Mucosa of descending colon (tissue), 3 donors: Measurements from ENCODE around the gene RHBDD1. TPM values are rescaled to one million over a fixed set of nuclear protein-coding genes. Genes with fewer than 3 reads are reported as not detected.
"Not testable (repeated sequence)": the region's sequence is repeated elsewhere in the genome, so short reads cannot be mapped to it uniquely, and the experiment has no call there.

Experiments
- ATAC-seq: fragments of 200-7000 bp; cut with Tn5 transposase; one replicate; pipeline ENCODE4 v1.9.1; 2020; ENCODE audit warnings: mild to moderate bottlenecking, moderate library complexity
- DNase-seq, 3 donors: peaks; one replicate each; pipeline ENCODE4 v3.0.0-alpha.2; 2020
- H3K36me3 ChIP-seq: fragments of 200-600 bp; one replicate; pipeline ENCODE4 v1.8.0; 2021; ENCODE audit warnings: low read depth, mild to moderate bottlenecking
- H3K4me1 ChIP-seq: fragments of 200-600 bp; one replicate; pipeline ENCODE4 v1.8.0; 2021; ENCODE audit warnings: low read depth, mild to moderate bottlenecking
- H3K4me3 ChIP-seq: fragments of 200-600 bp; one replicate; pipeline ENCODE4 v1.8.0; 2021; ENCODE audit warnings: mild to moderate bottlenecking
- H3K9me3 ChIP-seq: fragments of 200-600 bp; one replicate; pipeline ENCODE4 v1.8.0; 2021; ENCODE audit warnings: mild to moderate bottlenecking
- CTCF ChIP-seq: fragments of 200-600 bp; IDR thresholded peaks from one replicate; pipeline ENCODE4 v1.8.0; 2022; ENCODE audit warnings: antibody characterized with exemption, mild to moderate bottlenecking
- intact Hi-C, 2 donors: fragments of 100-400 bp; cut with DNase I in 1 of 2; cut with micrococcal nuclease in 1 of 2; formaldehyde crosslinking; loops; one replicate each; pipeline versions ENCODE4 v1.11.0 to v1.11.1; 2022; cut with DNase I, micrococcal nuclease
- total RNA-seq, 3 donors: library from RNA; stranded (reverse); fragmentation: NEBNext Ultra II Directional in 2 of 3; extraction: Animal tissue kit (Norgen Biotek cat#: 25700) in 2 of 3; gene quantifications; one replicate each; pipeline versions ENCODE4 v1.2.1 to v1.2.4, GENCODE V29; 2021 to 2023
- donor health status: DM: no; HTN: no; CAD: no; lungs with moderate emphysema.
- donor health status: DM: no; HTN: no; CAD: no.
- donor health status: DM: no; HTN: yes; CAD: no.

Gene RHBDD1
- total RNA-seq, 3 donors from 2014 or later = 28.7 to 41.6 (median 30.5) TPM

DNA sequence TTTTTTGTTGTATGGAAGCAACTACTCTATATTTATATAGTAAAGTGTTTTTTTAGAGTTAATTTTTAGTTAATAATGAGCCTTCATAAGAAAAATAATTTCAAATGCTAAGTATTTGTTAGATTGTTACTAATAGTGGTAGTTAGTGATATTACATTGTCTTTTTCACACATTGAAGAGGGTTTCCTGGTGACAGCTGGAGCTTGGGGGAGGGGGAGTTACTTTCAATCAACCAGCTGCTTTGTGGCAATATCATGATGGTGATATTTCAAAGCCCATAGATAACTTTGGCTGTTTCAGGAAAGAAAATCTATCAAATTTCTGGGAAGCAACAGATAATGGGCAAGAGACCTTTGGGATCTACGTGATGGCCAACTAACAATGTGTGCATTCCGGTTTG lies 4.1 kb downstream of the RHBDD1 start:
- intact Hi-C loops = no loop called here
- no peak for DNase-seq
- Histone ChIP-seq H3K4me3 (no peak overlapping the region), H3K4me1 (peaks cover 15% of the 10 kb centered on the region), H3K36me3 (no peaks in the 10 kb centered on the region), H3K9me3 (no peaks in the 10 kb centered on the region)
- no peak for ATAC-seq
- TF ChIP-seq CTCF = no peak

GRCh38 chr2:226843001-226843400 lies 7.1 kb downstream of the RHBDD1 start:
- intact Hi-C loops, ATAC-seq, H3K36me3 ChIP-seq, DNase-seq, H3K9me3 ChIP-seq, H3K4me3 ChIP-seq, H3K4me1 ChIP-seq: not testable (repeated sequence)

GRCh38 chr2:226845386-226846116 lies 9.7 kb downstream of the RHBDD1 start:
- no peaks in the 10 kb centered on the region for H3K36me3 ChIP-seq
- no peaks in the 10 kb centered on the region for H3K4me1 ChIP-seq
- H3K4me3 ChIP-seq = no peak overlapping the region
- no peaks in the 10 kb centered on the region for H3K9me3 ChIP-seq
- intact Hi-C loops = no loop called here
- DNase-seq (no peak), ATAC-seq (no peak)
- TF ChIP-seq CTCF = no peak

DNA sequence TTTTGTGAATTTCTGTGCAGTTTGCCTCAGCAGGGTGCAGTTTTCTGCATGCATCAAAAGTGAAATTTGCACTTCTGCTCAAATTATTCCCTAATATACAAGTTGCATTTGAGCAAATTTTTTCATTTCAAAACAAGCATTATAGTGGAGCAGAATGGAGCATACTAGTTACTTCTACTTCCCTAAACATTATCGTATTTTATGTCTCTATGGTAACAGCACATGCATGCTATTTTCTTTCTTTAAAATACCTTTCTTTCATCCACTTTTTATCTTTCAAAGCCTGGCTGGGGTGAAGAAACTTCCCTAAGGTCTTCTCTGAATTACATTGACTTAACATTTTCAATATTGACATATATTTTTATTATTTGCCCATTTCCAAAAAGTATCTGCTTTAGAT lies 11.2 kb downstream of the RHBDD1 start:
- intact Hi-C loops = no loop called here
- no peak for TF ChIP-seq CTCF
- Histone ChIP-seq H3K4me3 (no peak overlapping the region), H3K9me3 (no peaks in the 10 kb centered on the region), H3K4me1 (no peaks in the 10 kb centered on the region), H3K36me3 (no peaks in the 10 kb centered on the region)
- DNase-seq (no peak), ATAC-seq (no peak)

- no peak for TF ChIP-seq CTCF
- ATAC-seq = no peak
- no peak overlapping the region for H3K4me3 ChIP-seq
Measured at GRCh38 chr2:226847511-226847910, 11.7 kb downstream of the RHBDD1 start.

DNA sequence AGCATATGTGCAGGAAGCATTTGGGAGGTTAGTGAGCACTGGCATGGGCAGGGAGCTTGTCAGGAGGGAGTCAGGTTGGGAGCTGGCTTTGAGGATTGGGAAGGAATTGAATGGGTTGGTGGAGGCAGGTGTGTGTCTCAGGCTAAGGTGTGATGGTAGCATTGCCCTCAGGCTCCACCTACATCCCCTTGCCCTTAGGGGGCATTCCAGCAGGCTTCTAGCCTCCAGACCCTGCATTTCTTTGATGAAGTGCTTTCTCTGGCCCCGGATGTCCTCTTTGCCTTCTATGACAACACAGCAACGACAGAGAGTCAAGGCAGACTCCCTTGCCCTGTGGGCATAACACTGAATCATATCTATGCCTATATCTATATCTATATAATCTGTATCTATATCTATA lies 13.5 kb downstream of the RHBDD1 start:
- H3K4me1 ChIP-seq = no peaks in the 10 kb centered on the region
- DNase-seq (no peak), ATAC-seq (no peak)
- no peak overlapping the region for H3K4me3 ChIP-seq
- H3K9me3 ChIP-seq = no peaks in the 10 kb centered on the region
- intact Hi-C loops = no loop called here
- no peak for TF ChIP-seq CTCF
- no peaks in the 10 kb centered on the region for H3K36me3 ChIP-seq

More at GRCh38 chr2:226847511-226847910, 11.7 kb downstream of the RHBDD1 start:
- DNase-seq = no peak
- Histone ChIP-seq H3K4me1 (no peaks in the 10 kb centered on the region), H3K9me3 (no peaks in the 10 kb centered on the region), H3K36me3 (no peaks in the 10 kb centered on the region)
- intact Hi-C loops = no loop called here
